GM12875 (cell line): Measurements from ENCODE around the gene EIF2B5.
A peak's percentile ranks its signal among the peaks of the same experiment; 100 is the strongest.
"Not testable (repeated sequence)": the region's sequence is repeated elsewhere in the genome, so short reads cannot be mapped to it uniquely, and the experiment has no call there.

Source experiments
- H3K4me3 ChIP-seq: one replicate; pipeline ENCODE4 v1.5.1; 2011; ENCODE audit warnings: low read depth, low read length, control low read depth
- CTCF ChIP-seq: IDR thresholded peaks from 2 replicates; pipeline ENCODE4 v1.5.1; 2011; ENCODE audit warnings: low read depth, mild to moderate bottlenecking, control low read depth, inconsistent platforms, low read length, moderate library complexity, borderline replicate concordance; ENCODE audit not compliant: insufficient read depth

The EIF2B5 gene

GRCh38 chr3:184110316-184110725 is 24.8 kb upstream of the EIF2B5 start:
- no peak overlapping the region for H3K4me3 ChIP-seq
- TF ChIP-seq CTCF = no peak

- no peak for TF ChIP-seq CTCF
- H3K4me3 ChIP-seq = no peak overlapping the region
Observed at GRCh38 chr3:184116017-184116416, 19.1 kb upstream of the EIF2B5 start.

DNA sequence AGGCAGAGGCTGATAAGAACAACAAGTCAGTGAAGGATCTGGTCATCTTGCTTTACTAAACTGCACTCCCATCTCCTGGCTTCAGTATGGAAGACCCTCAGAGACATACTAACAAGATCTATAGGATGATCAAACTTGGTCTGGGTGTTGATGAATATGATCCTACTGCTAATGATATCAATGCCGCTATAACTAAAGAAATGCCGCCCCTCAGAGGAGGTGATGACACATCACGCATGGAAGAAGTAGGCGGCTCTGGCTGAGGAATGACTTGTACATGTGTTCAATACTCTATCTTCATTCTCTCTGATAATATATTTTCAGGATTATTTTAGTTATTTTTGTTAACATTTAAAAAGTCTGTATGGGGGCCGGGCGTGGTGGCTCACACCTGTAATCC is 17.5 kb upstream of the EIF2B5 start:
- H3K4me3 ChIP-seq = no peak overlapping the region
- TF ChIP-seq CTCF = no peak

DNA sequence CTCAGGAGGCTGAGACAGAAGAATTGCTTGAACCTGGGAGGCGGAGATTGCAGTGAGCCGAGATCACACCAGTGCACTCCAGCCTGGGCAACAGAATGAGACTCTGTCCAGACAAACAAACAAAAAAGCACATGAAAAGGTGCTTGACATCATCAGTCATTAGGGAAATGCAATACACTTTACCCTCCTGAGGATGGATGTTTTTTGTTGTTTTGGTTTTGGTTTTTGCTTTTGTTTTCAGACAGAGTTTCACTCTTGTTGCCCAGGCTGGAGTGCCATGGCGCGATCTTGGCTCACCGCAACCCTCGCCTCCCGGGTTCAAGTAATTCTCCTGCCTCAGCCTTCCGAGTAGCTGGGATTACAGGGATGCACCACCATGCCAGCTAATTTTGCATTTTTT is 14.1 kb upstream of the EIF2B5 start:
- not testable (repeated sequence) for H3K4me3 ChIP-seq

DNA sequence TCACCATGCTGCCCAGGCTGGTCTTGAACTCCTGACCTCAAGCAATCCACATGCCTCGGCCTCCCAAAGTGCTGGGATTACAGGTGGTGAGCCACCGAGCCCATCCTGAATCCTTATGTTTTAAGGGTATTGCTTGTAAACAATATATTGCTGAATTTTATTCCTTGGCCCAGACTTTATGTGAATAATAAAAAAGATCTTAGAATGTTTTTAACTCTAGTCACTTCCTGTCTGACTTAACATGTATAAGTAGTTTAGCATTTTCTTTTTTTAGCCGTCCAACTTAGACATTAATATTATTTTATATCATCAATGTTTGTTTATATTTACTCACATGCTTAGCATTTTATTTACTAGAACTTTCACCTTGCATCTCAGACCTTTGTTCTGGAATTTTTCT is 9.2 kb upstream of the EIF2B5 start:
- no peak for TF ChIP-seq CTCF
- no peak overlapping the region for H3K4me3 ChIP-seq

GRCh38 chr3:184129012-184129411 is 6.1 kb upstream of the EIF2B5 start:
- peak; percentile 38; the same call in 1 of the 2 replicates for TF ChIP-seq CTCF
- no peak overlapping the region for H3K4me3 ChIP-seq

GRCh38 chr3:184132945-184133344 is 2.2 kb upstream of the EIF2B5 start:
- TF ChIP-seq CTCF = no peak
- no peak overlapping the region for H3K4me3 ChIP-seq
